ENCODE data around the gene PDAP1. TPM values are rescaled to one million over a fixed set of nuclear protein-coding genes. Genes with fewer than 3 reads are reported as not detected.

The PDAP1 gene
- total and polyA plus RNA-seq, 2 experiments from 2014 or later: 93.1 to 134 TPM

DNA sequence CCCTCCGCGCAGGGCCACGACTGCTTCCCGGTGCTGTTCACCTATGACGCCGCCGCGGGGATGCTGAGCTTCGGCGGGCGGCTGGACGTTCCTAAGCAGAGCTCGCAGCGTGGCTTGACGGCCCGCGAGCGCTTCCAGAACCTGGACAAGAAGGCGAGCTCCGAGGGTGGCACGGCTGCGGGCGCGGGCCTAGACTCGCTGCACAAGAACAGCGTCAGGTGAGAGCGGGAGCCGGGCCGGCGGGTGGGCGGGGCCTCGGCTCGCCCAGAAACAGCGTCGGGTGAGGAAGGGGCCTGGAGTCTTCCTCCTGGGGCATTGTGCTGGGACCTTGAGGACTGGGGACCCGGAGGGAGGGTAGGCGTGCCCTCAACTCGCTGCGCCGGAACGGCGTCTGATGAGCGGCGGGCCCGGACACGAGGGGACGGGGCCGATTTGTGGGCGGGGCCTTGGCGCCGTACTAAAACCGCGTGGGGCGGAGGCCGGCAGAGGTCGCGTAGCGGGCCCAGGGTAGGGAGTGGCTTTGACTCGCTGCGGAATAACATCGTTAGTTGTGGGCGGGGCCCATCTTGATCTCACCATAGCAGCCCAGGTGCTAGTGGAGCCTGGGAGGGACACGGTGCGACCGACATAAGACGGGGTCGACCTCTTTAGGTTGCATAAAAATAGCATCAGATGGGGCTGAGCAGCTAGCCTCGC is 15.6 kb downstream of the PDAP1 start:
- H3K9me3 Mint-ChIP-seq: no peaks in the 10 kb centered on the region

More for the DNA sequence above, 15.6 kb downstream of the PDAP1 start:
- Histone ChIP-seq H3K79me2 (replicated peaks; ENCODE audit: insufficient read depth) (no peaks in the 10 kb centered on the region), H2AFZ (peak overlapping the region; percentile 75; the same call in 1 of the 2 replicates), H3K36me3 (ENCODE audit: insufficient read depth) (peaks cover 8% of the 10 kb centered on the region; the same call in 1 of the 2 replicates), H4K20me1 (replicated peaks; ENCODE audit: insufficient read depth) (peaks cover 21% of the 10 kb centered on the region), H3K4me2 (peak overlapping the region; percentile 85), H3K27ac (ENCODE audit: low read depth) (peak overlapping the region; percentile 90), H3K9me2 (ENCODE audit: insufficient read depth) (no peaks in the 10 kb centered on the region), H3F3A (replicated peaks; ENCODE audit: low read depth) (peaks cover 30% of the 10 kb centered on the region), H3K27me3 (ENCODE audit: insufficient read depth) (no peaks in the 10 kb centered on the region), H3K4me3 (peak overlapping the region; percentile 65), H3K4me1 (ENCODE audit: insufficient read depth) (peaks cover 5% of the 10 kb centered on the region; the same call in 1 of the 2 replicates)
- peak; percentile 93 for DNase-seq (ENCODE audit: low spot score)
- Mint-ChIP-seq H3K4me1 (peaks cover 15% of the 10 kb centered on the region), H3K4me3 (peak overlapping the region; percentile 91), H3K36me3 (ENCODE audit: low read depth) (peaks cover 46% of the 10 kb centered on the region), H3K27ac (peak overlapping the region; percentile 97), H3K27me3 (ENCODE audit: insufficient read depth, low read depth, poor library complexity) (peaks cover 23% of the 10 kb centered on the region)
- TF ChIP-seq, protein P1, sequence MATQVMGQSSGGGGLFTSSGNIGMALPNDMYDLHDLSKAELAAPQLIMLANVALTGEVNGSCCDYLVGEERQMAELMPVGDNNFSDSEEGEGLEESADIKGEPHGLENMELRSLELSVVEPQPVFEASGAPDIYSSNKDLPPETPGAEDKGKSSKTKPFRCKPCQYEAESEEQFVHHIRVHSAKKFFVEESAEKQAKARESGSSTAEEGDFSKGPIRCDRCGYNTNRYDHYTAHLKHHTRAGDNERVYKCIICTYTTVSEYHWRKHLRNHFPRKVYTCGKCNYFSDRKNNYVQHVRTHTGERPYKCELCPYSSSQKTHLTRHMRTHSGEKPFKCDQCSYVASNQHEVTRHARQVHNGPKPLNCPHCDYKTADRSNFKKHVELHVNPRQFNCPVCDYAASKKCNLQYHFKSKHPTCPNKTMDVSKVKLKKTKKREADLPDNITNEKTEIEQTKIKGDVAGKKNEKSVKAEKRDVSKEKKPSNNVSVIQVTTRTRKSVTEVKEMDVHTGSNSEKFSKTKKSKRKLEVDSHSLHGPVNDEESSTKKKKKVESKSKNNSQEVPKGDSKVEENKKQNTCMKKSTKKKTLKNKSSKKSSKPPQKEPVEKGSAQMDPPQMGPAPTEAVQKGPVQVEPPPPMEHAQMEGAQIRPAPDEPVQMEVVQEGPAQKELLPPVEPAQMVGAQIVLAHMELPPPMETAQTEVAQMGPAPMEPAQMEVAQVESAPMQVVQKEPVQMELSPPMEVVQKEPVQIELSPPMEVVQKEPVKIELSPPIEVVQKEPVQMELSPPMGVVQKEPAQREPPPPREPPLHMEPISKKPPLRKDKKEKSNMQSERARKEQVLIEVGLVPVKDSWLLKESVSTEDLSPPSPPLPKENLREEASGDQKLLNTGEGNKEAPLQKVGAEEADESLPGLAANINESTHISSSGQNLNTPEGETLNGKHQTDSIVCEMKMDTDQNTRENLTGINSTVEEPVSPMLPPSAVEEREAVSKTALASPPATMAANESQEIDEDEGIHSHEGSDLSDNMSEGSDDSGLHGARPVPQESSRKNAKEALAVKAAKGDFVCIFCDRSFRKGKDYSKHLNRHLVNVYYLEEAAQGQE (IDR thresholded peaks at IDR 0.05; ENCODE audit: unreplicated experiment): no peak
- TF ChIP-seq ZNF462 (CRISPR knock-in tag; IDR thresholded peaks at IDR 0.05): no peak
- no peak for TF ChIP-seq EZH2phosphoT487 (IDR thresholded peaks at IDR 0.05; ENCODE audit: unreplicated experiment)
- TF ChIP-seq, protein P2, sequence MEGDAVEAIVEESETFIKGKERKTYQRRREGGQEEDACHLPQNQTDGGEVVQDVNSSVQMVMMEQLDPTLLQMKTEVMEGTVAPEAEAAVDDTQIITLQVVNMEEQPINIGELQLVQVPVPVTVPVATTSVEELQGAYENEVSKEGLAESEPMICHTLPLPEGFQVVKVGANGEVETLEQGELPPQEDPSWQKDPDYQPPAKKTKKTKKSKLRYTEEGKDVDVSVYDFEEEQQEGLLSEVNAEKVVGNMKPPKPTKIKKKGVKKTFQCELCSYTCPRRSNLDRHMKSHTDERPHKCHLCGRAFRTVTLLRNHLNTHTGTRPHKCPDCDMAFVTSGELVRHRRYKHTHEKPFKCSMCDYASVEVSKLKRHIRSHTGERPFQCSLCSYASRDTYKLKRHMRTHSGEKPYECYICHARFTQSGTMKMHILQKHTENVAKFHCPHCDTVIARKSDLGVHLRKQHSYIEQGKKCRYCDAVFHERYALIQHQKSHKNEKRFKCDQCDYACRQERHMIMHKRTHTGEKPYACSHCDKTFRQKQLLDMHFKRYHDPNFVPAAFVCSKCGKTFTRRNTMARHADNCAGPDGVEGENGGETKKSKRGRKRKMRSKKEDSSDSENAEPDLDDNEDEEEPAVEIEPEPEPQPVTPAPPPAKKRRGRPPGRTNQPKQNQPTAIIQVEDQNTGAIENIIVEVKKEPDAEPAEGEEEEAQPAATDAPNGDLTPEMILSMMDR (conservative IDR thresholded peaks at IDR 0.05; ENCODE audit: low read depth in 2 of 2): no peak
- TF ChIP-seq JUNB (IDR thresholded peaks at IDR 0.05; ENCODE audit: unreplicated experiment): no peak
- TF ChIP-seq POLR2AphosphoS5 (IDR thresholded peaks at IDR 0.05; ENCODE audit: low read depth): peak; percentile 50; the same call in 1 of the 2 replicates
- peak; percentile 81 for ATAC-seq
